ENCODE results near the gene KLK12.

The KLK12 gene

DNA sequence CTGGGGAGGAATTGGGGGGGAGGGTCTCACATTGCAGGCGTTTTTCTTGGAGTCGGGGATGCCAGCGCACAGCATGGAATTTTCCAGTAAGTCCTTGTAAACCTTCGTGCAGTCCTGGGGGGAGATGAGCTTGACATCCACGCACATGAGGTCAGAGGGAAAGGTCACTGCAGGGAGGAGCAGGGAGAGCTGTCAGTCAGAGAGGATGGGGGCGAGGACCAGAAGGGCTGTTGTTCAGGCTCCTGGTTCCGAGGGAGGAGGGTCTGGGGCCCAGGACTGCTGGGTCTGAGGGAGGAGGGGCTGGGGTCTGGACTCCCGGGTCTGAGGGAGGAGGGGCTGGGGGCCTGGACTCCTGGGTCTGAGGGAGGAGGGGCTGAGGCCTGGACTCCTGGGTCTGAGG is 55.0 kb downstream of the KLK12 start:
- Histone ChIP-seq H3K4me3 (no peak overlapping the region), H3K9ac (ENCODE audit: insufficient read length) (no peak overlapping the region), H3K27ac (no peak overlapping the region), H3K9me3 (ENCODE audit: low read depth, low read length) (no peaks in the 10 kb centered on the region), H3K36me3 (ENCODE audit: insufficient read depth, low read length) (no peaks in the 10 kb centered on the region)
- TF ChIP-seq FOXP2 (optimal IDR thresholded peaks at IDR 0.05; ENCODE audit: control extremely low read depth, extremely low read length, insufficient read depth) (no peak), POLR2AphosphoS5 (IDR thresholded peaks at IDR 0.05; ENCODE audit: borderline replicate concordance, low read depth, low read length) (no peak), EZH2 (IDR thresholded peaks at IDR 0.05) (no peak)
- no peak for DNase-seq (ENCODE audit: low read depth, low spot score)

All from SK-N-MC (cell line).